HT-29 (cell line): ENCODE results near the gene MTREX. TPM values are rescaled to one million over a fixed set of nuclear protein-coding genes. Genes with fewer than 3 reads are reported as not detected.

Experiments
- DNase-seq: peaks from one replicate; pipeline ENCODE4 v3.0.0-alpha.2; 2015; ENCODE audit warnings: low spot score
- total RNA-seq: library from RNA; depleted of rRNA; stranded (reverse); fragments of >200 nt; shearing (Covaris generic); gene quantifications from 2 replicates; pipeline ENCODE4 v1.2.3, GENCODE V29; 2014

Gene MTREX
- total RNA-seq, 1 experiment from 2014 or later = 24.0 TPM

DNA sequence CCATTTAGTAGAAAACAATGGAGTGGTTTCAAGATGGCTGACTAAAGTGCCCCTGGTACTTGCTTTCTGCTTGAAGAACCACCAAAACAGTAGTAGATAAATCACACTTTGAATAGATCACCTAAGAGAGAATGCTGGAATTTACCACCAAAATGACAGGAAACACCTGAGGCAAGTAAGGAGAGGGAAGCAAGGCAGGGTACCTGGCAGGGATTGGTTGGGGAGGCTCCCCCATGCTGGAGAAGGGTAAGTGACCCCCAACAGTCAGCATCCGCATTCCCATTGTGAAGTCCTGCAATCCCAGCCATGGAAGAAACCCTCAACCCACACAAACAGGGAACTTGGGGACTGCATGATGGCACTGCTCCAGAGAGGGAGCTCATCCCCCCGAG is 121.4 kb downstream of the MTREX start:
- no peak for DNase-seq

GRCh38 chr5:55429613-55430253 is 121.9 kb downstream of the MTREX start:
- DNase-seq = peak; percentile 57

DNA sequence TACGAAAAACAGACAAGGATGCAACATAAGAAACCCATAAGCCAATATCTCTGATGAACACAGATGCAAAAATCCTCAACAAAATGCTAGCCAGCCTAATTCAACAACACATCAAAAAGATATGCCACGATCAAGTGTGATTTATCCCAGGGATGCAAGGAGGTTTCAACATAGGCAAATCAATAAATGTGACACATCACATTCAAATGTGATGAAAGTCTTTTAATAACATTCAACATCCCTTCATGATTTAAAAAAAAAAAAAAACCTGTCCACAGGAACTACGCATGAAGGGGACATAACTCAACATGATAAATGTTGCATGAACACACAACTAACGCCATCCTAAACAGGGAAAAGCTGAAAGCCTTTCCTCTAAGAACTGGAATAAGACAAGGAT is 124.8 kb downstream of the MTREX start:
- DNase-seq = no peak

- DNase-seq = no peak
These were observed 129.7 kb downstream of the MTREX start for GRCh38 chr5:55437452-55437851.

DNA sequence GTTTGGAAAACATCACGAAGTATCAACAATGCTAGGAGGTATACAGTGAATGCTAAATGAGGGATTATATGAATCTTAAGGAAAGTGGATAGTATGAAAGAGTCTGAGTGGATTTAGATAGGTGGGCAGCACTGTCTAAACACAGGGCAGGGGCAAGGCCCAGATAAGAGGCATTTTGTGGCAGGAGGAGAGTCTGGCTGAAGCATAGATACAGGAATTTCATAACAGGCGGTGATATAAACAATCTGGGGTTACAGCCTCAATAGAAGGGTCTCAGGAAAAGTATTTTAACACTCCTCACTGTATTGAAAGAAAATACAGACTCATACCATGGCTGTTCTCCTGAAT is 130.0 kb downstream of the MTREX start:
- DNase-seq = no peak

GRCh38 chr5:55438998-55439397 is 131.2 kb downstream of the MTREX start:
- DNase-seq = no peak

- DNase-seq = no peak
These were observed 132.4 kb downstream of the MTREX start for GRCh38 chr5:55440188-55440646.

GRCh38 chr5:55441107-55441771 is 133.4 kb downstream of the MTREX start:
- DNase-seq = no peak

- DNase-seq = no peak
These were observed 134.2 kb downstream of the MTREX start for GRCh38 chr5:55441954-55442353.

DNA sequence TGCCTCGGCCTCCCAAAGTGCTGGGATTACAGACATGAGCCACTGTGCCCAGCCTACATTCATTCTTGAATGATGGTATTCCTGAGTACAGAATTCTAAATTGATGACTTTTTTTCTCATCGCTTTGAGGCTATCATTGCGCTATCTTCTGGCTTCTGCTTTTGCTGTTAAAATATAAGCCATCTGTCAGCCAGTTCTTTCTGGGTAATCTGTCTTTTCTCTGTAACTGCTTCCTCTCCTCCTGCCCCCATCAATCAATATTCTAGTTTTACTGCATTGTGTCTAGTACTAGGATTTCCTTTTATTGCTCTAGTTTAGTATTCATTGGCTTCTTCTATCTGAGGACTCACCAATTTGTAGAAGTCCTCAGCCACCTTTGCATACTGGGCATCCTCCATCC is 138.0 kb downstream of the MTREX start:
- DNase-seq = no peak

- no peak for DNase-seq
These were observed 139.0 kb downstream of the MTREX start for GRCh38 chr5:55446640-55447351.

DNA sequence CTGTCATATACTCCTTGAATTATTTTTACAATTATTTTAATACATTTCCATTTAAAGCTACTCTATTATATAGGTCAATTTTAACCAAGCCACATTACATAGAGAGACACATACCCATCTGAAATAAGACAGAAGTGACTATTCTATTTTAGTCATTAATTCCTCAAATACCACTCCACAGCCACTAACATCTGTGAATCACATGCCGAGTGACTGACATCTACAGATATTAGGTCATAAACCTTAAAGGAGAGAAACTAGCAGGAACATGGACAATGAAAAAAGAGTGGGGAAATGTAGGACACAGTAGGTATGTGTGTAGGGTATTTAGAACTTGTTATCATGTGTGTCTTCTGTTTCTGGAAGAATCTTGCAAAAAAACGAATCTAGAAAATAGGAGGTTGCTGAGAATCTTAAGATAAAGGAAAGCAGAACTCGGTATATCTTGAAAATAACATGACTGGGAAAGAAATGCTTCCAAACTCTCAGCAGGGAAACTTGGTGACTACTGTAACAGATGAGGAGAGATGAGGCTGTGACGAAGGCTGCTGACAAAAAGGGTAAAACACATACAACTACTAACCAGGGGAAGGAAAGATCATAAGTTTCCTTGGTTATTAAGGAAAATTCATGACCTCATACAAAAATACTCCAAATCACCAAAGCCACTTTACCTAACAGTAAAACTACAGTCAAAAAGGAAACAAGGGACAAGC is 142.4 kb downstream of the MTREX start:
- no peak for DNase-seq

- DNase-seq = no peak
These were observed 144.2 kb downstream of the MTREX start for GRCh38 chr5:55451976-55452375.

DNA sequence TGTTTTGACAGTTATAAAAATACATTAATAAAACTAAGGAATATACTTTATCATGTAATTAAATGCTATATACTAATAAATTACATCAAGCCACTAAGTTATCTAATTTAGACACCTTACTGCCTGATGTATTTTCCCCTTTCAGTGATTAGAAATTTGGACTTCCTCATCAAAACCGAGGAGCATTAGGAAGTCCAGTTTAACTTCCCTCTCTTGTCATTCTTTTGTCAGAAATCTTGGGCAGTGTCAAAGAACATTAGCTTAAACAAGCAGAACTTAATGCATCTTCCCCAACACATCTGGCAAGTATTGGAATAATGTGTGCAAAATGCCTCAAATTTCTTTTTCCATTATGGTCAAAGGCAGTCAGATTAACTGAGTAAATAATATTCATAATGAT is 145.4 kb downstream of the MTREX start:
- no peak for DNase-seq

DNA sequence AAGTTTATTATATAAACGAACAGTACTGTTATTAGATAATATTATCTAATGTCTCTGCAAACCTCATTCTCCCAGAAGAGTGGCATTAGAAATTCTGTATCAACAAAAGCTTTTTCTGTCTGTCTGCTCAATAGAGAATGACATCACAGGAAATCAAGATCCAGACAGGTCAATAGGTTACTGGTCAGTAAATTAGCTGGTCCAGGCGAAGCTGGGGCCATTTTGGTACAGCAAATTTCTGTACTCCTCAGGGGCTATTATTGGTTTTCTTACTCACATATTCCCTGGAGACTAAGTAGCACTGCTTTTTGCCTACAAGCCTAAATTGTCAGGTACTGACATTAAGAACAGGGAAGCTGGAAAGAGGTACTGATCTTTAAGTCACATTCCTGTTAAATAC is 146.5 kb downstream of the MTREX start:
- DNase-seq = no peak

- DNase-seq = no peak
These were observed 148.6 kb downstream of the MTREX start for GRCh38 chr5:55456216-55456895.

DNA sequence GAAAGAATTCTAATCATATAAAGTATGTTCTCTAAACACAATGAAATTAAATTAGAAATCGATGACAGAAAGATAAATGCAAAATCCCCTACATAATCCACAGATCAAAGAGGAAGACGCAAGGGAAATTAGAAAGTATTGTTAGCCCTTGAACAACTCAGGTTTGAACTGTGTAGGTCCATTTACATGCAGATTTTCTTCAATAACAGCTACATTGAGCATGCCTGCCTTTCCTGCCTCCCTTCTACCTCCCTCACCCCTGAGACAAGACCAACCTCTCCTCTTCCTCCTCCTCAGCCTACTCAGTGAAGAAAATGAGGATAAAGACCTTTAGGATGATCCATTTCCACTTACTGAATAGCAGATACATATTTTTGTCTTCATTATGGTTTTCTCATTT is 151.8 kb downstream of the MTREX start:
- no peak for DNase-seq

GRCh38 chr5:55463613-55464012 is 155.8 kb downstream of the MTREX start:
- no peak for DNase-seq

DNA sequence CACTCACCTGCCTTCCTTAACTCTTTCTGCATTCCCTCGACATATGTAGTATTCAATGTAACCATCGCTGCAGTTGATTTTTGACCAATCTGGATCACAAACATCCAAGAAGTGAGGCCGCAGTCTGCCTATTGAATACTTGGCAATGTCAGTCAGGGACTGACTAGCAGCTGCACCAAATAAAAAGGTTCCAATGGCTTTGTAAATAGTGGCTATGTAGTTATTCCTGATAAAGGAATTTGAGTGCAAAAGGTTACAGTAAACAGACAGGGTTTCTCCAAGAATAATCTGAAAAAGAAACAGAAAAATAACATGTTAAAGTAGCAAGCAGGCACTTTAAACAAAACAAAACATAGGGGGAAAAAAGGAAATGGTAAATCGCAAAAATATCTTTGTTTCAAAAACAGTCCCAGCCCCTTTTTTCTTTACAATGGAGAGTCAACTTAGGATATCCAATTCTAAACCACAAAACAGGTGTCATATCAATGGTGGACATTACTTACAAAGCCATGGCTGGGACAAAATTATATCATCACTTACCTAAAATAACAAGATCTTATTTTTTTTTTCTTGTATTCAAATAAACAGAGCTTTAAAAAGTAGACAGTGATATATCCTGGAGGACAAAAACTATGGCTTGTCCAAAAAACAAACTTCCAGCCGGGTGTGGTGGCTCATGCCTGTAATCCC is 160.2 kb downstream of the MTREX start:
- no peak for DNase-seq

DNA sequence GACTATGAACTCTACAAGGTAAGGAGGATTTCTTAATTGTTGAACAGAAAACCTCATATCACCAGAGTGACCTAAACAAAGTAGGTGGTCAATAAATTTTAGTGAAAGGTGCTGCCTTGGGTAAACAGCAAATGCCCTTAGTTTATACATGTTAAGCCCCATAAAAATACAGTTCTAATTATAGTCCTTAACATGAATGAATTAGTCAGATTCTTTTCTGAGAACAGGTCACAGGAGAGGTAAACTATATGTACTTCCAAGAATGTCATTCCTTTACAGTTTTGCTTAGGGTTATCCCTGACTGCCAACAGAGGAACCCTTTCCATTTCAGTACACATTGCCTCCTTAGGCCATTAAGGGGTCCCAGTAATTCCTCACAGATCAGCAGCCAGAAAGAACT is 162.1 kb downstream of the MTREX start:
- no peak for DNase-seq

GRCh38 chr5:55470282-55470681 is 162.5 kb downstream of the MTREX start:
- DNase-seq = no peak
